Measurements from ENCODE around the gene GALNT8. TPM values are rescaled to one million over a fixed set of nuclear protein-coding genes. Genes with fewer than 3 reads are reported as not detected.

GALNT8 gene
- total RNA-seq, 1 donor from 2014 or later, result 1.4 TPM

GRCh38 chr12:4812624-4813327, 92.6 kb downstream of the GALNT8 start:
- no peak for TF ChIP-seq CTCF (IDR thresholded peaks at IDR 0.05)
- Mint-ChIP-seq H3K36me3 (ENCODE audit: low read depth) (no peaks in the 10 kb centered on the region), H3K4me3 (ENCODE audit: unreplicated experiment) (no peak overlapping the region), H3K27me3 (ENCODE audit: low read depth) (peaks cover 21% of the 10 kb centered on the region), H3K4me1 (ENCODE audit: low read depth) (peaks cover 10% of the 10 kb centered on the region), H3K27ac (ENCODE audit: unreplicated experiment) (no peak overlapping the region), H3K9me3 (ENCODE audit: low read depth) (no peaks in the 10 kb centered on the region)
- no peak for DNase-seq (ENCODE audit: low spot score)

- no peak for DNase-seq (ENCODE audit: low spot score)
- H3K27ac Mint-ChIP-seq (ENCODE audit: unreplicated experiment), result no peak overlapping the region
- TF ChIP-seq CTCF (IDR thresholded peaks at IDR 0.05), result no peak
- no peak overlapping the region for H3K4me3 Mint-ChIP-seq (ENCODE audit: unreplicated experiment)
- H3K4me1 Mint-ChIP-seq (ENCODE audit: low read depth), result peaks cover 11% of the 10 kb centered on the region
- no peaks in the 10 kb centered on the region for H3K36me3 Mint-ChIP-seq (ENCODE audit: low read depth)
- H3K9me3 Mint-ChIP-seq (ENCODE audit: low read depth), result no peaks in the 10 kb centered on the region
- H3K27me3 Mint-ChIP-seq (ENCODE audit: low read depth), result peaks cover 15% of the 10 kb centered on the region
Observed at GRCh38 chr12:4813741-4814140, 93.5 kb downstream of the GALNT8 start.

- DNase-seq (ENCODE audit: low spot score), result no peak
- Mint-ChIP-seq H3K4me3 (ENCODE audit: unreplicated experiment) (no peak overlapping the region), H3K9me3 (ENCODE audit: low read depth) (no peaks in the 10 kb centered on the region), H3K4me1 (ENCODE audit: low read depth) (peaks cover 9% of the 10 kb centered on the region), H3K27ac (ENCODE audit: unreplicated experiment) (no peak overlapping the region), H3K36me3 (ENCODE audit: low read depth) (no peaks in the 10 kb centered on the region), H3K27me3 (ENCODE audit: low read depth) (peaks cover 12% of the 10 kb centered on the region)
- no peak for TF ChIP-seq CTCF (IDR thresholded peaks at IDR 0.05)
Observed at GRCh38 chr12:4814485-4814884, 94.3 kb downstream of the GALNT8 start.

- Mint-ChIP-seq H3K27ac (ENCODE audit: unreplicated experiment) (no peak overlapping the region), H3K4me1 (ENCODE audit: low read depth) (peaks cover 4% of the 10 kb centered on the region)
Observed at GRCh38 chr12:4816744-4817525, 96.7 kb downstream of the GALNT8 start.

More at GRCh38 chr12:4816744-4817525, 96.7 kb downstream of the GALNT8 start:
- Mint-ChIP-seq H3K4me3 (ENCODE audit: unreplicated experiment) (no peak overlapping the region), H3K9me3 (ENCODE audit: low read depth) (no peaks in the 10 kb centered on the region), H3K27me3 (ENCODE audit: low read depth) (peaks cover 3% of the 10 kb centered on the region), H3K36me3 (ENCODE audit: low read depth) (no peaks in the 10 kb centered on the region)
- no peak for TF ChIP-seq CTCF (IDR thresholded peaks at IDR 0.05)
- DNase-seq (ENCODE audit: low spot score), result no peak

All from chondrocyte (in vitro differentiated cells).